Measurements from ENCODE around the gene TMEM11.

- no peak for TF ChIP-seq CTCF (IDR thresholded peaks at IDR 0.05)
- no peak for TF ChIP-seq MYC (IDR thresholded peaks at IDR 0.05; ENCODE audit: borderline replicate concordance, low read length)
- no peak for TF ChIP-seq CHD2 (IDR thresholded peaks at IDR 0.05; ENCODE audit: low read length, partially characterized antibody)
- no peak for TF ChIP-seq POLR2A (IDR thresholded peaks at IDR 0.05; ENCODE audit: low read length)
- TF ChIP-seq EP300 (IDR thresholded peaks at IDR 0.05) = no peak
- no peak for TF ChIP-seq NR3C1 (IDR thresholded peaks at IDR 0.05)
- TF ChIP-seq, protein P1, sequence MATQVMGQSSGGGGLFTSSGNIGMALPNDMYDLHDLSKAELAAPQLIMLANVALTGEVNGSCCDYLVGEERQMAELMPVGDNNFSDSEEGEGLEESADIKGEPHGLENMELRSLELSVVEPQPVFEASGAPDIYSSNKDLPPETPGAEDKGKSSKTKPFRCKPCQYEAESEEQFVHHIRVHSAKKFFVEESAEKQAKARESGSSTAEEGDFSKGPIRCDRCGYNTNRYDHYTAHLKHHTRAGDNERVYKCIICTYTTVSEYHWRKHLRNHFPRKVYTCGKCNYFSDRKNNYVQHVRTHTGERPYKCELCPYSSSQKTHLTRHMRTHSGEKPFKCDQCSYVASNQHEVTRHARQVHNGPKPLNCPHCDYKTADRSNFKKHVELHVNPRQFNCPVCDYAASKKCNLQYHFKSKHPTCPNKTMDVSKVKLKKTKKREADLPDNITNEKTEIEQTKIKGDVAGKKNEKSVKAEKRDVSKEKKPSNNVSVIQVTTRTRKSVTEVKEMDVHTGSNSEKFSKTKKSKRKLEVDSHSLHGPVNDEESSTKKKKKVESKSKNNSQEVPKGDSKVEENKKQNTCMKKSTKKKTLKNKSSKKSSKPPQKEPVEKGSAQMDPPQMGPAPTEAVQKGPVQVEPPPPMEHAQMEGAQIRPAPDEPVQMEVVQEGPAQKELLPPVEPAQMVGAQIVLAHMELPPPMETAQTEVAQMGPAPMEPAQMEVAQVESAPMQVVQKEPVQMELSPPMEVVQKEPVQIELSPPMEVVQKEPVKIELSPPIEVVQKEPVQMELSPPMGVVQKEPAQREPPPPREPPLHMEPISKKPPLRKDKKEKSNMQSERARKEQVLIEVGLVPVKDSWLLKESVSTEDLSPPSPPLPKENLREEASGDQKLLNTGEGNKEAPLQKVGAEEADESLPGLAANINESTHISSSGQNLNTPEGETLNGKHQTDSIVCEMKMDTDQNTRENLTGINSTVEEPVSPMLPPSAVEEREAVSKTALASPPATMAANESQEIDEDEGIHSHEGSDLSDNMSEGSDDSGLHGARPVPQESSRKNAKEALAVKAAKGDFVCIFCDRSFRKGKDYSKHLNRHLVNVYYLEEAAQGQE (IDR thresholded peaks at IDR 0.05) = no peak
- no peak for TF ChIP-seq JUN (IDR thresholded peaks at IDR 0.05)
- TF ChIP-seq SREBF2 (IDR thresholded peaks at IDR 0.05) = no peak
- TF ChIP-seq MAX (IDR thresholded peaks at IDR 0.05) = no peak
- TF ChIP-seq HOXA7 (CRISPR knock-in tag; IDR thresholded peaks at IDR 0.05) = no peak
- no peak for TF ChIP-seq RFX5 (IDR thresholded peaks at IDR 0.05)
Observed at GRCh38 chr17:21165922-21166594, 47.9 kb downstream of the TMEM11 start.

Measured in A549 (cell line).